HG02885 (cell line): ENCODE measurements around the gene RETREG3.
"Not testable (repeated sequence)": the region's sequence is repeated elsewhere in the genome, so short reads cannot be mapped to it uniquely, and the experiment has no call there.

Experiments
- ATAC-seq: cut with Tn5 transposase; IDR thresholded peaks from one replicate; pipeline ENCODE4 v1.9.1; 2021; ENCODE audit warnings: mild to moderate bottlenecking; ENCODE audit not compliant: unreplicated experiment, poor library complexity

Gene RETREG3

DNA sequence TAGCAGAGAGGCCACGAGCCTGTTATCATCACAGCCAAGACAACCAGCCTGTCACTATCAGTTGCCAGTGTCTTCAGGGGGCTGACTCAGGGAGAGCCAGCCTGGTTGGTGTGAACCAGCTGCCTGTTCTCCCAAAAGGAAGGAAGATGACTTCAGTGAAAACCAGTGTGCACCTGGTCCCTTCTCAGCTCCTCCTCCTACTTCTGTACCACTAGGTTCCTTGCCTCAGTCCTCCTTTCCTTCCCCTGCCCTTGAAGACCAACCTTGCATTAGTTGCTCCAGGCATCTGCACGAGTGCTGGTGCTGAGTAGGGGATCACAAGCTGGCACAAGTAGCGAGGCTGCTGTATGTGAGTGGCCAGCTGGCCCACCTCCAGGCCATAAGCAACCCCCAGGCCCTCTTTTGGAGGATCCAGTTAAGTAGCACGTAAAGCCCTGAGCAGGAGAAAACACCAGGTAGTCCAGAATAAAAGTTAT, 8.8 kb upstream of the RETREG3 start:
- no peak for ATAC-seq

DNA sequence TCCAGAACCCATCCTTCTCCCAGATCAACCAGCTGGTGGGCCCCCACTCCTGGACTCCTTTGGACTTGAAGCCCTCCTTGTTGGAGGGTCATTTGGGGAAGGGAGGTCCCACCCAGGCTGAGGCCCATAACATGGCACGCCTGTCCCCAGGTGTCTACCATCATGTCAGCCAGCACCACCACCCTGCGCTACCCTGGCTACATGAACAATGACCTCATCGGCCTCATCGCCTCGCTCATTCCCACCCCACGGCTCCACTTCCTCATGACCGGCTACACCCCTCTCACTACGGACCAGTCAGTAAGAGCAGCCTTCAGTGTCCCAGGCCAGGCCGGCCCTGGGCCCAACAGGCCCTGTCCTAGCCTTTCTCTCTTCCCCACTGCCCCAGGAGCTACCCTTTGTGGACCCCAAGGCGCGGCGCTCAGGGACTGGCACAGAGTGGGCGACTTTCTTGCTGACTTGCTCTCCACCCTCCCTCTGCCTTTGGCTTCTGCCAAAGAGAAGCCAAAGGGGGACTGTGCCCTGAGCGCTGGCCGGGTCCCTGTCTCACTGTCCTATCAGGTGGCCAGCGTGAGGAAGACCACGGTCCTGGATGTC, 4.6 kb upstream of the RETREG3 start:
- ATAC-seq, result no peak

- no peak for ATAC-seq
Measured at GRCh38 chr17:42612013-42612412, 2.8 kb upstream of the RETREG3 start.

- not testable (repeated sequence) for ATAC-seq
Measured at GRCh38 chr17:42609814-42610801, 934 bp upstream of the RETREG3 start.

DNA sequence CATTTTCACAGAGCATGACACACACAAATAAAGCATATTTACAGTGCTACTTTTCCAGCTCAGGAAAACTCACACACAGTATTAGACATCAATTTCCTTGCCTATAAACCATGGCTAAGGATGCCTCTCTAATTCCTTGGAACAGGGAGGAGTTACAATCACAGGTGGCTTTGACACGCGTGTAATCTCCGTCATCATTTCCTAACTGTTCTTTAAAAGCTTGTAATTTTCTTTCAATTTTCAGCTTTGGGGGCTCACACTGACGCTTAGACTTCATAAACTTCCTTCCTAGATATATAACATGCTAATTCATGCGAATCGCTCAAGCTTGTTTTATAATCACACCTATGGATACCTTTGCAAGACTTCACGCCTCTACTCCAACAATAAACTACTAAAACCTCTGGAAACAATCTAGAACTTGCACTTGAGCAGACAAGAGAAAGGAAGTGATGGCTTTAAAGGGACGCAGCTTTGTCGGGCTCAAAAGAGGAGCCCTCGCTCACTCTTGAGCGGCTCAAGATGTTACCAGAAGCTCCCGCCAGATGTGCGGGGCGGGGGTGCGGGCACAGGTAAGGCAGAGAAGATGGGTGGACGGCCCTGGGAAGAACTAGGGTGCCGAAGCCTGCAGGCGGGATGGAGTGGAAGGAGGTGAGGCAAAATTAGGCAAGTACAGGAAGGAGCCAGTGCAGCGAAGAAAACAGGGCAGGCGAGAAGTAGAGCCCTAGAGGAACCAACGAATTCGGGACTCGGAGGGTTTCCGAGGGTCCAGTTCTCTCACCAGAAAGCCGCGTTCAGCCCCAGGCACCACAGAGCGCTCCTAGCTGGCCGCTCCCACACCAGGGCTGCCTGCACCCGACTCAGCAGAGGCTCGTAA, 631 bp downstream of the RETREG3 start:
- peak; percentile 33 for ATAC-seq

GRCh38 chr17:42607769-42608168, 1.4 kb downstream of the RETREG3 start:
- no peak for ATAC-seq

DNA sequence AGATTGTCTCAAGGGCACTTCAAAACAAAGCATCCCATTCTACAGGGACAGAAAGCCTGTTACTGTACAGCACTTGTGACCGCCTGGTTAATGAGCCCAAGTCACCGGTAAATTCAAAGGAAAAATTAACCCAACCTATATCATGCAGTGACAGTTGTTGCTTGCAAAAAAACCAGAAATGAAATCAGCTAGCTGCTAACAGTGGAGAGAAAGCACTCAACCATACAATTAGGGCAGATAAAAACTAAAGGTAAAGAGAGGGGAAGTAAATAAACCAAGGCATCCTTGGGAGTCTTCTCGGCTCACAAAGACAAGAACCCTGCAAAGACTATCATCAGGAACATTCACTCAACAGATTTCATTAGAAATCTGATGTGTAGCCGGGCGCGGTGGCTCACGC, 5.9 kb downstream of the RETREG3 start:
- ATAC-seq, result no peak

DNA sequence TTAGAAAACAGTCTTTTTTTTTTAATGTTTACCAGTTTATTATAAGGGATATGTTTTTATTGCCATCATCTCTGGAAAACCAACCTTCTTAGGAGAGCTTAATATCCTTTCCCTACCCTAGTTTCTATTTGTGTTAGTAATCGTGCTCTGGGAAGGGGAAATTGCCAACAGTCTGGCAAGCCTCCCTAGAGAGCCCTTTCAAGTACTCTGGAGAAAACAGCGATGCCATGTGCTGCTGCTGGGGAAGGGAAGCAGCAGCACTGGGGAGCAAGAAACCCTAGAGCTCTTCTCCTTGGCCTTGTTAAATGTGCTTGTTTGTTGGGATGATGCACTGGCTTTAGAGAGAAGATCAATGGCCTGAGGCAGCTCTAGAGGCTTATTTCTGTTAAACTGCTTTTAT, 10.3 kb downstream of the RETREG3 start:
- ATAC-seq, result no peak

GRCh38 chr17:42596386-42596785, 12.8 kb downstream of the RETREG3 start:
- no peak for ATAC-seq

DNA sequence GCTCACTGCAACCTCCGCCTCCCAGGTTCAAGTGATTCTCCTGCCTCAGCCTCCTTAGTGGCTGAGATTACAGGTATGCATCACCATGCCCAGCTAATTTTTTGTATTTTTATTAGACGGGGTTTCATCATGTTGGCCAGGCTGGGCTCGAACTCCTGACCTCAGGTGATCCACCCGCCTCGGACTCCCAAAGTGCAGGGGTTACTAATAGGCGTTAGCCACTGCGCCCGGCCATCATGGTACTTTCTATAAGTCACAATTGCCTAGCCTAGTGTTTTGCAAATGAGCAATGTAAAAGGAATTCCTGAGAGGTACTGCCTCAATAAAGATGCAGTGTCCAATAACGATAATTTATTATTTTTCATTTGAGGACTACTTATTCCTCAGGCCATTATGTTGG, 17.8 kb downstream of the RETREG3 start:
- no peak for ATAC-seq

DNA sequence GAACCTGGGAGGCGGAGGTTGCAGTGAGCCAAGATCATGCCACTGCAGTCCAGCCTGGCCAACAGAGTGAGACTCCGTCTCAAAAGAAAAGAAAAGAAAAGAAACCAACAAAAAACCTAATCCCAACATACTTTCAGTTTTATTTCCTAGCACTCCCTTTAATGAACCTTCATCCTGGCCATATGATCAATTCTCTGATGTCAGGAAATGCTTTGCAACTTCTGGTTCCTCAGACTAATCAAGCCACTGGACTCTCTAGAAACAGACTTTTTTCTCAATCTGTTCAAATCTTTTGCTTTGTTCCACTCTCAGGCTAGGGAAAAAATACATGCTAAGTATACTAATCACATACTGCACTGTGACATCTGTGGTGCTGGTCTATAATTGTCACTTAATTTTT, 18.3 kb downstream of the RETREG3 start:
- no peak for ATAC-seq

DNA sequence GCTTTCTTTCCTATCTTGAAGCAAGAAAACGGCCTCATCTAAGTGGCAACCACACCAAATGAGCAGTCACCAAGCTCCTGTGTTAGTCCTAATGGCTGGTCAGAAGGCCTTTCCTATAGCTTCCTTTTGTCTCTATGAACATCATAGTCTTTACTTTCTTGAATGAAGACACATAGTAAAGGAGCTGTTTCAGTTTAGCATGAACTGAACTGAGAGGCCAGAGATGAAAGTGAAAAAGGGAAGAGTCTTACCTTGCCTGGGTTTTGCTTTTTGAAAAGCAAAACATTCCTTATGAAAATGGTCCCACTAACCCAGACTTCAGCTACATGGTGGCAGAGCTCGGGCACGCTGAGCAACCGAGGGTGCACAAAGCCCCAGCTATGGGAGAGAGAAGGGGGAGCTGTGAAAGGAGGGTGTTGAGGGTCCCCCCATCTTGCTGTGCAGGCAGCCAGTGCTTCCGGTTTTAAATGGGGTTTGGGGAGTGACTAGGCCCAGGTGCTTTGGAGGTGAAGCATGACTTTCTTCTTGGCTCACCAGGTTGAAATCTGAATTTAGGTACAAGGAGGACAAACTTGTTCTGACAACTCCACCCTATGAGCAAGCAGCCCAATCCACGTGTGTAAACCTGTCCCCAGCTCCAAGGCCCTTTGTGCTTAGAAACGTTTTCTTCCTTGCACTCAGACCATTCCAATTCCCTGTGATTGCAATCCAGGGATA, 22.5 kb downstream of the RETREG3 start:
- no peak for ATAC-seq

GRCh38 chr17:42585353-42585752, 23.8 kb downstream of the RETREG3 start:
- no peak for ATAC-seq

GRCh38 chr17:42584880-42585279, 24.3 kb downstream of the RETREG3 start:
- no peak for ATAC-seq

GRCh38 chr17:42581744-42582270, 27.4 kb downstream of the RETREG3 start:
- no peak for ATAC-seq

- no peak for ATAC-seq
Measured at GRCh38 chr17:42579794-42580551, 29.2 kb downstream of the RETREG3 start.

- peak; percentile 57 for ATAC-seq
Measured at GRCh38 chr17:42578282-42578869, 30.8 kb downstream of the RETREG3 start.

GRCh38 chr17:42577532-42578281, 31.5 kb downstream of the RETREG3 start, which contains the start of gene PSMC3IP:
Gene PSMC3IP (minus strand): TSS chr17:42577729. CDS start chr17:42577686, 43 bp downstream.
- peak; percentile 77 for ATAC-seq
